Endothelial cell of umbilical vein (primary cell): ENCODE results near the gene ARHGEF11. TPM values are rescaled to one million over a fixed set of nuclear protein-coding genes. Genes with fewer than 3 reads are reported as not detected.
A peak's percentile ranks its signal among the peaks of the same experiment; 100 is the strongest.

ENCODE experiments used
- BruUV-seq: library from RNA; stranded (reverse); fragments of 400-500 nt; replicated peaks from 2 replicates; lab custom pipeline; 2021; lab: Mats Ljungman, UMichigan
- CTCF ChIA-PET: fragments of 300-600, 350-600 bp; sonication (Branson Sonifier 250); formaldehyde crosslinking; loops from one replicate; lab custom pipeline; 2021; ENCODE audit warnings: antibody characterized with exemption, inconsistent platforms; lab: Charles Lee
- POLR2A ChIA-PET: fragments of 300-600, 350-600 bp; sonication (Branson Sonifier 250); formaldehyde crosslinking; loops from one replicate; lab custom pipeline; 2021; ENCODE audit warnings: antibody characterized with exemption, inconsistent platforms; lab: Charles Lee
- DNase-seq: peaks from one replicate; pipeline ENCODE4 v3.0.0-alpha.2; 2011; ENCODE audit warnings: low read depth, low spot score
- FAIRE-seq: peaks from 2 replicates; lab custom pipeline; 2011; peaks lifted over from hg19 to GRCh38; lab: Jason Lieb, UNC
- H2AFZ ChIP-seq: 2 replicates; pipeline ENCODE4 v1.6.0; 2012; ENCODE audit warnings: low read depth, low read length, control low read depth, inconsistent platforms
- H3K27ac ChIP-seq: 2 replicates; pipeline ENCODE4 v1.5.1; 2011; ENCODE audit warnings: low read depth, mild to moderate bottlenecking, control low read depth, low read length, moderate library complexity; ENCODE audit not compliant: insufficient read depth
- H3K27me3 ChIP-seq, 2 experiments: 2 replicates each; pipeline versions ENCODE4 v1.6.0 to v1.6.1; 2011; ENCODE audit warnings: low read length in 2 of 2, mixed read lengths in 1 of 2; ENCODE audit not compliant: control insufficient read depth in 2 of 2, insufficient read depth in 2 of 2
- H3K36me3 ChIP-seq, 2 experiments: 2 replicates in 1 of 2; 3 replicates in 1 of 2; pipeline ENCODE4 v1.5.1; 2011; ENCODE audit warnings: low read length in 2 of 2, mild to moderate bottlenecking in 1 of 2, moderate library complexity in 1 of 2; ENCODE audit not compliant: control insufficient read depth in 2 of 2, insufficient read depth in 2 of 2; ENCODE audit errors: extremely low read depth in 1 of 2
- H3K4me1 ChIP-seq: 3 replicates; pipeline ENCODE4 v1.5.1; 2011; ENCODE audit warnings: mild to moderate bottlenecking, low read length; ENCODE audit not compliant: control insufficient read depth, insufficient read depth; ENCODE audit errors: extremely low read depth
- H3K4me2 ChIP-seq: 2 replicates; pipeline ENCODE4 v1.6.1; 2011; ENCODE audit warnings: low read length, control low read depth, mixed read lengths; ENCODE audit not compliant: insufficient read depth
- H3K4me3 ChIP-seq, 3 experiments: fragments of 200-600 bp in 1 of 3; sonication (generic), shearing (Covaris generic) in 1 of 3; replicated peaks in 1 of 3; 2 replicates each; pipeline ENCODE4 v1.5.1; 2011 to 2016; ENCODE audit warnings: control low read depth in 3 of 3, low read length in 3 of 3, mild to moderate bottlenecking in 2 of 3, inconsistent platforms in 1 of 3, low read depth in 1 of 3, moderate library complexity in 1 of 3; ENCODE audit not compliant: insufficient read depth in 1 of 3
- H3K79me2 ChIP-seq: 2 replicates; pipeline ENCODE4 v1.6.0; 2012; ENCODE audit warnings: low read length, inconsistent platforms; ENCODE audit not compliant: control insufficient read depth, insufficient read depth
- H3K9ac ChIP-seq: replicated peaks from 2 replicates; pipeline ENCODE3; 2011; ENCODE audit warnings: low read length, control low read depth; ENCODE audit not compliant: insufficient read depth; ENCODE audit errors: extremely low read depth
- H3K9me1 ChIP-seq: replicated peaks from 3 replicates; pipeline ENCODE4 v1.6.0; 2011; ENCODE audit warnings: mild to moderate bottlenecking, low read length; ENCODE audit not compliant: control insufficient read depth, insufficient read depth; ENCODE audit errors: extremely low read depth
- H3K9me3 ChIP-seq: replicated peaks from 2 replicates; pipeline ENCODE4 v1.5.1; 2012; ENCODE audit warnings: low read length, inconsistent platforms; ENCODE audit not compliant: control insufficient read depth, insufficient read depth
- H4K20me1 ChIP-seq: replicated peaks from 2 replicates; pipeline ENCODE3; 2011; ENCODE audit warnings: mild to moderate bottlenecking, low read length; ENCODE audit not compliant: control insufficient read depth, insufficient read depth; ENCODE audit errors: extremely low read depth
- EZH2 ChIP-seq: IDR thresholded peaks from 2 replicates; pipeline ENCODE4 v1.6.1; 2012; ENCODE audit warnings: borderline replicate concordance, low read depth, mild to moderate bottlenecking, moderate library complexity, low read length, inconsistent platforms; ENCODE audit not compliant: severe bottlenecking
- FOS ChIP-seq: IDR thresholded peaks from 2 replicates; pipeline ENCODE4 v1.6.1; 2011; ENCODE audit warnings: mild to moderate bottlenecking, low read length, moderate library complexity, borderline replicate concordance; ENCODE audit not compliant: insufficient read depth
- GATA2 ChIP-seq: IDR thresholded peaks from 2 replicates; pipeline ENCODE4 v1.7.0; 2011; ENCODE audit warnings: low read depth, mild to moderate bottlenecking, moderate library complexity, mixed read lengths, low read length; ENCODE audit not compliant: insufficient read length, insufficient read depth
- JUN ChIP-seq: IDR thresholded peaks from 2 replicates; pipeline ENCODE4 v1.6.1; 2011; ENCODE audit warnings: borderline replicate concordance, low read depth; ENCODE audit not compliant: insufficient read length, insufficient read depth
- MYC ChIP-seq: IDR thresholded peaks from one replicate; pipeline ENCODE4 v1.6.1; 2011; ENCODE audit warnings: mild to moderate bottlenecking, low read depth, low read length
- POLR2A ChIP-seq: IDR thresholded peaks from 2 replicates; pipeline ENCODE4 v1.6.1; 2012; ENCODE audit warnings: low read depth, mild to moderate bottlenecking, control low read depth, low read length
- POLR2AphosphoS5 ChIP-seq: IDR thresholded peaks from 2 replicates; pipeline ENCODE4 v1.6.1; 2012; ENCODE audit warnings: low read depth, mild to moderate bottlenecking, control low read depth, low read length, moderate library complexity; ENCODE audit not compliant: insufficient read depth
- dilution Hi-C: fragments of 300-500 bp; cut with MboI; formaldehyde crosslinking; loops from one replicate; pipeline ENCODE4 v1.15.0; 2019; ENCODE audit warnings: low sequenced_read_pairs; ENCODE audit not compliant: extremely low pct_ligation_motif_present
- intact Hi-C: fragments of 100-400 bp; cut with micrococcal nuclease; formaldehyde crosslinking; loops from one replicate; pipeline ENCODE4 v1.10.0; 2022
- polyA plus RNA-seq, 4 experiments: library from polyadenylated mRNA; depleted of rRNA in 3 of 4; stranded (reverse) in 3 of 4; unstranded in 1 of 4; fragments of >200 nt; gene quantifications; 2 replicates each; pipeline versions ENCODE4 v1.2.1 to v1.2.3, GENCODE V29; 2011 to 2012; ENCODE audit warnings: missing spikeins in 1 of 4
- total RNA-seq: library from RNA; stranded (reverse); gene quantifications from 2 replicates; pipeline ENCODE4 v1.2.3, GENCODE V29; 2021
- TF ChIP-seq, protein P1 (sequence below), 2 donors: IDR thresholded peaks; 1 replicate in 1 of 2; 2 replicates in 1 of 2; pipeline ENCODE4 v1.5.1; 2011; ENCODE audit warnings: low read length in 2 of 2, mild to moderate bottlenecking in 2 of 2, moderate library complexity in 2 of 2, control low read depth in 1 of 2, inconsistent platforms in 1 of 2, low read depth in 1 of 2; ENCODE audit not compliant: insufficient read depth in 1 of 2; ENCODE audit errors: extremely low read depth in 1 of 2
- TF ChIP-seq, protein P2 (sequence below): IDR thresholded peaks from 2 replicates; pipeline ENCODE4 v1.6.1; 2011; ENCODE audit not compliant: insufficient read depth, insufficient read length

ARHGEF11 gene
- total and polyA plus RNA-seq, 2 donors (not counting 3 experiments of a cell fraction or from before 2014, with no cell fraction given), result 18.2 to 28.0 TPM

DNA sequence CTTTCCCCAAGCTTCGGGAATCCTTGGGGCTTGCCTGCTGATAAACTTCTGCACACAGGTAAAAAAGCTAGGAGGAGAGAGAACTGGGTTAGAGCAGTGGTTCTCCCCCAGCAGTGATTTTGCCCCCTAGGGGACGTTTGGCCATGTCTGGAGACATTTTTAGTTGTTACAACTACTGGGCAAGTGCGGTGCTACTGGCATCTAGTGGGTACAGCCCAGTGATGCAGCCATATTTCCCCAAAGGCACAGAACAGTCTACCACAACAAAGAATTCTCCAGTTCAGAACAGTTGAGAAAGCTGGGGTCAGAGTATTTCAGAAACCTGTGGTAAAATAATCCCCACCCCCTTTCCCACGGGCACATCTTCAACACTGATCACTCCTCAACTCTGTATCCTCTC, 83.8 kb downstream of the ARHGEF11 start:
- Histone ChIP-seq H3K79me2 (no peaks in the 10 kb centered on the region), H3K9ac (no peak overlapping the region), H3K4me2 (no peak overlapping the region), H3K27ac (no peak overlapping the region), H3K4me3 (no peak overlapping the region), H3K36me3 (peaks cover 4 to 24% of the 10 kb centered on the region in 2 experiments), H3K27me3 (no peaks in the 10 kb centered on the region), H4K20me1 (no peaks in the 10 kb centered on the region), H3K9me3 (no peaks in the 10 kb centered on the region), H3K4me1 (peaks cover 6% of the 10 kb centered on the region), H3K9me1 (no peaks in the 10 kb centered on the region), H2AFZ (no peak overlapping the region)
- CTCF ChIA-PET, result interaction anchor here (1.5 to 1.7 kb wide), 2 partner anchors 13 to 112 kb away, joined by 3 to 5 read pairs; no protein-coding TSS in a partner anchor
- POLR2A ChIA-PET, result no interaction called here
- no peak for FAIRE-seq
- intact Hi-C loops (loop anchor here (10.0 kb wide), 1 partner anchor 113 kb away; no protein-coding TSS in a partner anchor), dilution Hi-C loops (no loop called here)
- DNase-seq, result no peak
- TF ChIP-seq, protein P1, sequence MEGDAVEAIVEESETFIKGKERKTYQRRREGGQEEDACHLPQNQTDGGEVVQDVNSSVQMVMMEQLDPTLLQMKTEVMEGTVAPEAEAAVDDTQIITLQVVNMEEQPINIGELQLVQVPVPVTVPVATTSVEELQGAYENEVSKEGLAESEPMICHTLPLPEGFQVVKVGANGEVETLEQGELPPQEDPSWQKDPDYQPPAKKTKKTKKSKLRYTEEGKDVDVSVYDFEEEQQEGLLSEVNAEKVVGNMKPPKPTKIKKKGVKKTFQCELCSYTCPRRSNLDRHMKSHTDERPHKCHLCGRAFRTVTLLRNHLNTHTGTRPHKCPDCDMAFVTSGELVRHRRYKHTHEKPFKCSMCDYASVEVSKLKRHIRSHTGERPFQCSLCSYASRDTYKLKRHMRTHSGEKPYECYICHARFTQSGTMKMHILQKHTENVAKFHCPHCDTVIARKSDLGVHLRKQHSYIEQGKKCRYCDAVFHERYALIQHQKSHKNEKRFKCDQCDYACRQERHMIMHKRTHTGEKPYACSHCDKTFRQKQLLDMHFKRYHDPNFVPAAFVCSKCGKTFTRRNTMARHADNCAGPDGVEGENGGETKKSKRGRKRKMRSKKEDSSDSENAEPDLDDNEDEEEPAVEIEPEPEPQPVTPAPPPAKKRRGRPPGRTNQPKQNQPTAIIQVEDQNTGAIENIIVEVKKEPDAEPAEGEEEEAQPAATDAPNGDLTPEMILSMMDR (IDR thresholded peaks at IDR 0.05; ENCODE audit: extremely low read depth in 1 of 2, insufficient read depth in 1 of 2, low read depth in 1 of 2, low read length in 2 of 2), result peak; percentile 18 to 26
- no peak for TF ChIP-seq JUN
- no TSS peak for BruUV-seq

DNA sequence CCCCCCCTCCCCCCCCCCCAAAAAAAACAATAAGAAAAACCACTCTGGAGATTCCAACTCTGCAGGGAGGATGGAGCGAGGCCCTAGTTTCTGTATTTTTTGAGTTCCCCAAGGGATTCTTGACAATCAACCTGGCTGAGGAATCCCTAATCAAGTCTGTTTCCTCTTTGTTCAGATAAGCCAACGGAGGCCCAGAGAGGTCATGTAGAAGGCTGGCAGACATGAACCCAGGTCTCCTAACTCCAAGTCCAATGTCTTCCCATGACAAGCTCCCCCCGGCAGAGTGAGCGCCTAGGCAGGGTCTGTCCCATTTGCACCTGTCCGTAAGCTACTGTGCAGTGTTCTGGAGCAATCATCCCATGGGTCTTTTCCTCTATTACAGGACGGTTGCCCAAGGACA, 85.6 kb downstream of the ARHGEF11 start:
- no peak overlapping the region for H3K27ac ChIP-seq
- POLR2A ChIA-PET, result no interaction called here
- no peak for FAIRE-seq

More for the DNA sequence above, 85.6 kb downstream of the ARHGEF11 start:
- H3K9me3 ChIP-seq, result no peaks in the 10 kb centered on the region
- peaks cover 12 to 33% of the 10 kb centered on the region in 2 experiments for H3K36me3 ChIP-seq
- H3K27me3 ChIP-seq, result no peaks in the 10 kb centered on the region
- no peaks in the 10 kb centered on the region for H4K20me1 ChIP-seq
- no peaks in the 10 kb centered on the region for H3K9me1 ChIP-seq
- CTCF ChIA-PET, result interaction anchor here (1.6 to 2.4 kb wide), 5 partner anchors 10 to 130 kb away, joined by 4 to 22 read pairs (median 8); no protein-coding TSS in a partner anchor
- dilution Hi-C loops, result no loop called here
- no peak overlapping the region for H3K4me2 ChIP-seq
- intact Hi-C loops, result loop anchor here (10.0 kb wide), 1 partner anchor 115 kb away; no protein-coding TSS in a partner anchor
- H3K9ac ChIP-seq, result no peak overlapping the region
- H3K4me1 ChIP-seq, result peaks cover 6% of the 10 kb centered on the region
- TF ChIP-seq, protein P1 (IDR thresholded peaks at IDR 0.05; ENCODE audit: extremely low read depth in 1 of 2, insufficient read depth in 1 of 2, low read depth in 1 of 2, low read length in 2 of 2), result no peak
- TF ChIP-seq, protein P2, sequence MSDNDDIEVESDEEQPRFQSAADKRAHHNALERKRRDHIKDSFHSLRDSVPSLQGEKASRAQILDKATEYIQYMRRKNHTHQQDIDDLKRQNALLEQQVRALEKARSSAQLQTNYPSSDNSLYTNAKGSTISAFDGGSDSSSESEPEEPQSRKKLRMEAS, result no peak
- TF ChIP-seq POLR2AphosphoS5, result no peak
- no peak for TF ChIP-seq GATA2
- no peak for TF ChIP-seq JUN
- TF ChIP-seq POLR2A, result no peak
- TF ChIP-seq EZH2, result no peak
- TF ChIP-seq MYC, result no peak
- no peak for TF ChIP-seq FOS
- no TSS peak for BruUV-seq
- H3K79me2 ChIP-seq, result no peaks in the 10 kb centered on the region
- H2AFZ ChIP-seq, result no peak overlapping the region
- no peak overlapping the region for H3K4me3 ChIP-seq
- DNase-seq, result no peak
